ENCODE results near the gene FBXO17.

DNA sequence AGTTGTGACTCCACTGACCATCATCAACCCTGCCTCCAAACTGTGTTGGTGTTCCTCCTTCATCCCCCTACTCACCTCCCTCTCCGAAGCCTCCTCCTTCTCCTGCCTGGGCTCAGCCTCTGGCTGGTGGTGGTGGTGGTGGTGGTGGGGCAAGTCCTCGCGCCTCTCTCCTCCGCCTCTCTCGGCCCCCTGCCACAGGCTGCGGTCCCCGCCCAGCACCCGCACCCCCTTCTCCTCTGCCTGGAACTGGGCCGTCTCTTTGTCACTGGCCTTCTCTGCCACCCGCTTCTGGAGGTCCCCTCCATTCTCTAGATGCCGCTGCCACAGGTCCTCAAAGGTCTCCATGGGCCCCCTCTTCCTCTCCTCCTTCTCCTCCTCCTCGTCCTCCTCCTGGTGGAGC lies 65.1 kb downstream of the FBXO17 start:
- no peak for TF ChIP-seq EZH2 (IDR thresholded peaks at IDR 0.05; ENCODE audit: low read depth)
- TF ChIP-seq, protein P1, sequence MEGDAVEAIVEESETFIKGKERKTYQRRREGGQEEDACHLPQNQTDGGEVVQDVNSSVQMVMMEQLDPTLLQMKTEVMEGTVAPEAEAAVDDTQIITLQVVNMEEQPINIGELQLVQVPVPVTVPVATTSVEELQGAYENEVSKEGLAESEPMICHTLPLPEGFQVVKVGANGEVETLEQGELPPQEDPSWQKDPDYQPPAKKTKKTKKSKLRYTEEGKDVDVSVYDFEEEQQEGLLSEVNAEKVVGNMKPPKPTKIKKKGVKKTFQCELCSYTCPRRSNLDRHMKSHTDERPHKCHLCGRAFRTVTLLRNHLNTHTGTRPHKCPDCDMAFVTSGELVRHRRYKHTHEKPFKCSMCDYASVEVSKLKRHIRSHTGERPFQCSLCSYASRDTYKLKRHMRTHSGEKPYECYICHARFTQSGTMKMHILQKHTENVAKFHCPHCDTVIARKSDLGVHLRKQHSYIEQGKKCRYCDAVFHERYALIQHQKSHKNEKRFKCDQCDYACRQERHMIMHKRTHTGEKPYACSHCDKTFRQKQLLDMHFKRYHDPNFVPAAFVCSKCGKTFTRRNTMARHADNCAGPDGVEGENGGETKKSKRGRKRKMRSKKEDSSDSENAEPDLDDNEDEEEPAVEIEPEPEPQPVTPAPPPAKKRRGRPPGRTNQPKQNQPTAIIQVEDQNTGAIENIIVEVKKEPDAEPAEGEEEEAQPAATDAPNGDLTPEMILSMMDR (conservative IDR thresholded peaks at IDR 0.05) = no peak
